BJ (cell line): ENCODE measurements around the gene HYLS1. TPM values are rescaled to one million over a fixed set of nuclear protein-coding genes. Genes with fewer than 3 reads are reported as not detected.

Experiments
- CTCF ChIA-PET: fragments of 350-600 bp; formaldehyde crosslinking; extraction: SDS; loops from one replicate; lab custom pipeline; 2021; ENCODE audit warnings: antibody characterized with exemption, inconsistent platforms; lab: Yijun Ruan, JAX
- POLR2A ChIA-PET: fragments of 300-600 bp; sonication (Branson Sonifier 250); formaldehyde crosslinking; extraction: SDS; loops from one replicate; lab custom pipeline; 2021; ENCODE audit warnings: antibody characterized with exemption; lab: Charles Lee
- DNase-seq: peaks from one replicate; pipeline ENCODE4 v3.0.0-alpha.2; 2011; ENCODE audit warnings: low read depth
- H3K27me3 ChIP-seq: 2 replicates; pipeline ENCODE4 v1.6.0; 2011; ENCODE audit warnings: low read length; ENCODE audit not compliant: control insufficient read depth, insufficient read depth
- H3K36me3 ChIP-seq: 2 replicates; pipeline ENCODE4 v1.5.1; 2011; ENCODE audit warnings: low read length; ENCODE audit not compliant: control insufficient read depth, insufficient read depth
- H3K4me3 ChIP-seq: 2 replicates; pipeline ENCODE4 v1.5.1; 2011; ENCODE audit warnings: low read depth, mild to moderate bottlenecking, control low read depth, low read length
- CTCF ChIP-seq: IDR thresholded peaks from 2 replicates; pipeline ENCODE4 v1.5.1; 2011; ENCODE audit warnings: low read depth, mild to moderate bottlenecking, control low read depth, inconsistent platforms, low read length, moderate library complexity; ENCODE audit not compliant: insufficient read depth
- polyA plus RNA-seq: library from polyadenylated mRNA; depleted of rRNA; stranded (reverse); fragments of >200 nt; gene quantifications from 2 replicates; pipeline ENCODE4 v1.2.3, GENCODE V29; 2011

Gene HYLS1
- polyA plus RNA-seq, 1 experiment, result 4.3 TPM

- ChIA-PET POLR2A (no interaction called here), CTCF (no interaction called here)
- Histone ChIP-seq H3K4me3 (no peak overlapping the region), H3K36me3 (no peaks in the 10 kb centered on the region), H3K27me3 (no peaks in the 10 kb centered on the region; the same call in 1 of the 2 replicates)
- no peak for DNase-seq
- no peak for TF ChIP-seq CTCF
Measured at GRCh38 chr11:125946712-125947418, 59.4 kb downstream of the HYLS1 start.

GRCh38 chr11:125947419-125948277 is 60.2 kb downstream of the HYLS1 start:
- CTCF ChIA-PET, result no interaction called here
- TF ChIP-seq CTCF, result no peak
- no peaks in the 10 kb centered on the region; the same call in 1 of the 2 replicates for H3K27me3 ChIP-seq
- no peaks in the 10 kb centered on the region for H3K36me3 ChIP-seq
- POLR2A ChIA-PET, result no interaction called here
- no peak overlapping the region for H3K4me3 ChIP-seq
- DNase-seq, result no peak

- no peaks in the 10 kb centered on the region; the same call in 1 of the 2 replicates for H3K27me3 ChIP-seq
- DNase-seq, result no peak
- H3K36me3 ChIP-seq, result no peaks in the 10 kb centered on the region
- TF ChIP-seq CTCF, result no peak
- no peak overlapping the region for H3K4me3 ChIP-seq
- ChIA-PET CTCF (interaction anchor here (1.6 kb wide), 1 partner anchor 245 kb away, joined by 6 read pairs; no protein-coding TSS in a partner anchor), POLR2A (no interaction called here)
Measured at GRCh38 chr11:125948278-125949051, 61.0 kb downstream of the HYLS1 start.

- CTCF ChIA-PET, result interaction anchor here (1.6 kb wide), 1 partner anchor 244 kb away, joined by 6 read pairs; no protein-coding TSS in a partner anchor
- DNase-seq, result no peak
- no peaks in the 10 kb centered on the region for H3K36me3 ChIP-seq
- H3K4me3 ChIP-seq, result no peak overlapping the region
- H3K27me3 ChIP-seq, result no peaks in the 10 kb centered on the region; the same call in 1 of the 2 replicates
- POLR2A ChIA-PET, result no interaction called here
- TF ChIP-seq CTCF, result no peak
Measured at GRCh38 chr11:125949271-125950177, 62.1 kb downstream of the HYLS1 start.
